ENCODE data around the gene FAM78A.
"Not testable (repeated sequence)": the region's sequence is repeated elsewhere in the genome, so short reads cannot be mapped to it uniquely, and the experiment has no call there.

FAM78A gene

DNA sequence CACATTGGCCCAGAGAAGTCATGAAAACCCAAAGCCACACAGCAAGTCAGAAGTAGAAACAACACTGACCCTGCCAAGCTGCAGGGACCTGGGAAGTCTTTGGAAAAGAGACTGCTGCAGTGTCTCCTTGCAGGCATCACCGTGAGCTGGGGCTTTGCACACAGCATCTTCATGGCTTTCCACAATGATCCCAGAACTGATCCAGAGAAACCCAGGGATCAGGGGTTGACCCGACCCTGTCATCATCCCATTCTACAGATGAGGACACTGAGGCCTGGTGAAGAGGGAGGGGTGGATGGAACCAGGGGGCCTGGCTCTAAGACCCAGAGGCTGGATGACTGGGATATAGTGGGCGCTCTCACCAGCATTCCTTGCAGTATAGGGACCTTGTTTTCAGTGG is 4.3 kb upstream of the FAM78A start:
- DNase-seq: no peak

DNA sequence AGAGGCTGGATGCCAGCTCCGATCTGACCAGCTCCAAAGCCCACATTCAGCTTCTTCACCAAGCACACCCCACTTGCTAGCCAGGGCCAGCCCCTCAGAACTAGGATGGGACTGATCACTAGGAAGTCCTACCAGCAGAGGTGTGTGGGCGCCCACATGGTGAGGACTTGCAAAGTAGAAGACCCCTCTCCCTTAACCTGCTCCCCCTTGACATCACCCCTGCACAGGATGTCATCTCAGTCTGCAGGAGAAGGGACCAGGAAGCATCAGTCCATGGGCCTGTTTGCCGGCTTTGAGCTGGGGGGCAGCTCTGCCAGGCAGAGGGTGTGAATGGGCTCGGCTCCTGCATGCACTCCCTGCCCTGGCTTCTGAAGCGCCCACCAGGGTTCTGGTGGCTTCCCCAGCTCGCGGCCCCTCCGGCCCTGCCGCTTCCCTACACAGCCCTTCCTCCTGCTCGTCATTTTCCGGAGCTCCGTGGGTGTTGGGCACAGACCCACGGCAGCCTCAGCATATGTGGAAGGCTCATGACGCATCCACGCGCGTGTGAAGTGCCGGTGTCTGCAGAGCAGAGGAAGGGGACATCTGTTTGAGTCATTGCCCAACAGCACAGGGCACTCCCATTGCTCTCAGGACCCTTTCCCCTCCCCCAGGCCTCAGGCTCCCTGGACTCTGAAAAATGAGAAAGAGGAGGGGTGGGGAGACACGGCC is 3.7 kb upstream of the FAM78A start:
- peak; percentile 64 for DNase-seq

GRCh38 chr9:131279196-131279862 is 3.0 kb upstream of the FAM78A start:
- DNase-seq: no peak

GRCh38 chr9:131278702-131279111 is 2.4 kb upstream of the FAM78A start:
- no peak for DNase-seq

DNA sequence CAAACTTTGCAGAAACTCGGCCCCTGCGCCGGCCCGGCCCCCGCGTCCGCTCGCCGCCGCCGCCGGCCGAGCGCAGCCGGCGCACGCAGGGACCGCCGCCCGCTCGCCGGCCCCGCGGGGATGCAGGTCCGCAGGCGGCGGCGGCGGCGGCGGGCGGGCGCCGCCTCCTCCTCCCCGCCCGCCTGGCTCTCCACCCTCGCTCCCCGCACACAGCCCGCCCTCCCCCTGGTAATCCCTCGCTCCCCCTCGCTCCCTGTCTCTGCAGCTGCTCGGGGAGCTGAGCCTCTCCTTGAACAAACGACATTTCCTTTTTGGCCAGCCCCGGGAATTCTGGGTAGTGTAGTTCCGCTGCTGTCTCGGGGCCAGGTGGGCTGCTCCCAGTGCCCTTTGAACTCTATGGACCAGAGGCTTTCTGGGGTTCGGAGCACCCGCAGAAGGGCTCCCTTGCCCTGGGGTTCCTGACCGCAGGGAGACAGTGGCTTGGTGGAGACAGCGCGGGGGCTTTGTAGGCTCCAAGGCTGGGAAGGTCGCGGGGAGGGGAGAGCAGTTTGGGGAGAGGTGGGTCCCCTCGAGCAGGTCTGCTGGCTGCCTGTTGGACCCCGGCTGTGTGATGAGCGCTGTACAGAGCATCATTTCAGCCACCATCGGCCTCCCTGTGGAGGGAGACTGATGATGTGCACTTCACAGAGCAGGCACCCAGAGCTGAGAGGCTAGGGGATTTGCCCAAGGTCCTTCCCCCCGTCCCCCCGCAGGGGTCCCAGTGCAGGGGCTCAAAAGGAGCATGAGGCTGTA is 1.8 kb upstream of the FAM78A start:
- DNase-seq: peak; percentile 66

- DNase-seq: no peak
Observed at GRCh38 chr9:131277287-131277909, 1.1 kb upstream of the FAM78A start.

GRCh38 chr9:131276891-131277286 is 579 bp upstream of the FAM78A start:
- no peak for DNase-seq

DNA sequence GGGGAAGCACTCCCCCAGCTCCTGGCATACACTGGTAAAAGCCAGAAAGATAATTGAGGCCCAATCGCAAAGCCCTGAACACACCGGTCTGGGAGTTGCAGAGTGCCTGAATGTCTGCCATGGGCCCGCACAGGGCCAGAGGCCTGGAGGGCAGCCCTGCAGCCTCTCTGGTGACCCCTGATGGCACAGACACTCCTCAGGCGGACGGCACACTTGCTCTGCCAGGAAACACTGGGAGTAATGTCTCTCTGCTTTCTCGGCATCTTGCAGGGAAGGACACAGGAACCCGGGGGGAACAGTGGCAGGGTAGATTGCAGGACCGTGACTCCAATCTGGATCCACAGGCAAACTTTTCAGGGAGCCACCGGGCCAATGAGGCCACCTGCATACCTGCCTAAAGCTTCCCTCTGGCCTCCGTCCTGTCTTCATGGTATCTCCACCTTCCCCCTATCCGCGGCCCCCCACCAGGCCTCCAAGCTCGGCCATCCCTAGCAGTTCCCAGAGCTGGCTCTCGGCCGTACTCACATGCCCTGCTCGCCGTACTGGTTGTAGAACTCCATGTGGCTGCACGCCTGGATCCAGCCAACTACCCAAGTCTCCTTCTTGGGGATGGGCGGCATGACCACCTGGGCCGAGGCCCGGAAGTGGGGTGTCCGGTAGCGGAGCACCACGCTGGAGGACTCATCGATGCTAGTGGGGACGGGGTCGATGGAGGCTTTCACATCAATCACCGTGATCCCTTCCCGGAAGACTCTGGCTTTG is 797 bp downstream of the FAM78A start:
- peak; percentile 68 for DNase-seq

GRCh38 chr9:131274674-131275331 is 1.5 kb downstream of the FAM78A start:
- peak; percentile 84 for DNase-seq

DNA sequence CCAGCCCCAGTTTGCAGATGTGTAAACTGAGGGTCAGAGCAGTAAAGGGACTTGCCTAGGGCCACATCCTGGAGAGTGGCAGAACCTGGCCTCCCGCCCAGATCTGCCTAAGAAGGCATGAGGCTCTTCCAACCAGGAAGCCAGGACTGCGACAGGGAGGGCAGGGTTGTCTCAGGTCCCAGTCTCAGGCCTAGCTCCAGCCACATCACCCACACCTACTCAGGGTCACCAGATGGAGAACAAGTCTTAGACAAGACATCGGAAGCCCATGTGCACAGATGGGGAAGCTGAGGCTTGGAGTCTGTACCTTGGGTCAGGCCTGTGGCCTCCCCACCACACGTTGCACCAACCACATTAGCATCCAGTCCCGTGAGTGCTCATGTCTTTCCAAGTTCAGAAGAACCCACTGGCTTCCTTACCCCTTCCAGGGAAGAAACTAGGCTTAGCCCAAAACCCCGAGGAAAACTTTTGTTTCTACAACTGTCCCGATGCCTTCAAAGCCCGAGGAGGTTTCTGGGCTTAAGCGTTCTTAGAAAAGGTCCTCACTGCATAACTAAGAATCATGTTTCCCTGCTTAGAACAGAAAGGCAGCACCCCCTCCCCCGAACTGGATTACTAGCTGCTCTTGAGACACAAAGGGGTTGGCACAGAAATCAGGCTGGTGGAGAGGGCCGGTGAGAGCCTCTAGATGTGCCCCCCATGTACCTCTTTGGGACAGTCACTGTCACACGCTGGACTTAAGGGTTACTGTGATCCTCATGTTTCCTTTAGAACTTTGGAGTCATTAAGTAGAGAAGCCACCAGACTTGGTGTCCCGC is 2.2 kb downstream of the FAM78A start:
- DNase-seq: peak; percentile 79

DNA sequence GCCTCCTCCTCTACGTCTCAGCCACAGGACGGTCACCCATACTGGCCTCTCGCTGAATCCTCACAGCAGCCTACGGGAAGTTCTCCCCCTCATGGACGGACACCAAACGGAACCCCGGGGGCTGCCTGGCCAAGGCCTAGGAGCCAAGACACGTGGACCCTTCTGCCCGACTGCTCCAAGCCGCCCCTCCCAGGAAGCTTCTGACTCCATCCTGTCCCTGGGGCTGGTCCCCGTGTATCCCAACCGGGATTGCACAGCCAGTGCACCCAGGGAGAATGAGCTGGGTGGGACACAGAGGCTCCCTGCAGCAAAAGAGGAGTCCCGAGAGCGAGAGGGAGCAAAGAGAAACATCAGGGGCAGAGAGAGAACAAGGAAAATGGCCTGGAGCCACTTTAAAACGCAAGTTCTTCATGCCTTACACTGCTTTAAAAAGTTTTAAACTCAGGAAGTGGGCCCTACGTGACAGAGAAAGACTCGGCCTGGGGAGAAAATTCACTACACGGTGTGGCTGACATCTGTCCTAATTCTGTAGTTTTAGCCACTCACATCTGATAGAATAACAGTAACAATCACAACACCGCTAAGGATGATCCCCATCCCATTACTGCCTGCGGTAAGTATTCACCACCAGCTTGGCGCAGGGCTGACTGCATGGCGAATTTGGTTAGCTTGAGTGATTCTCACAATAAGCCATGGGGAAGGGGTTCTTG is 3.0 kb downstream of the FAM78A start:
- DNase-seq: peak; percentile 70

DNA sequence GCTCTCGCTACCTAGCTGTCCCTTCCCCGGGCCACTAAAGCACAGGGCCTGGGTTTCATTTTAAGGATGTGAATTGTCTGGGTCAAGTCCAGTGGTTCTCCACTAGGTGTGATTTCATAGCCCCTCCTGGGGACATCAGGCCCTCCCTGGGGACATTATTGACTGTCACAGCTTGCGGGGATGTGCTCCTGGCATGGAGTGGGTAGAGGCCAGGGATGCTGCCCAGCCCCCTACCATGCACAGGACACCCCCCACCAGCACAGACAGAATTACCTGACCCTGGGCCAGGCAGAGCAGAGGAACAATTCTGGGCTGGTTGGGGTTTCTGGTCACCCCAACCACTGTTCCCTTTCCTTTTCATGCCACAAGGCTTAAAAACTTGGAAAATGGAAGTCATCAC is 4.1 kb downstream of the FAM78A start:
- peak; percentile 16 for DNase-seq

GRCh38 chr9:131271506-131271931 is 4.8 kb downstream of the FAM78A start:
- DNase-seq: no peak

DNA sequence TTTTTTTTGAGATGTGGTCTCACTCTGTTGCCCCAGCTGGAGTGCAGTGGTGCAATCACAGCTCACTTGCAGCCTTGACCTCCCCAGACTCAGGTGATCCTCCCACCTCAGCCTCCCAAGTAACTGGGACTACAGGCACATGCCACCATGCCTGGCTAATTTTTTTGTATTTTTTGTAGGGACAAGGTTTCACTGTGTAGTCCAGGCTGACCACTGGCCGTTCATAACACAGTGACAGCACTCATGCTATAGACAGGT is 5.4 kb downstream of the FAM78A start:
- not testable (repeated sequence) for DNase-seq

- peak; percentile 92 for DNase-seq
Observed at GRCh38 chr9:131270171-131271015, 5.9 kb downstream of the FAM78A start.

DNA sequence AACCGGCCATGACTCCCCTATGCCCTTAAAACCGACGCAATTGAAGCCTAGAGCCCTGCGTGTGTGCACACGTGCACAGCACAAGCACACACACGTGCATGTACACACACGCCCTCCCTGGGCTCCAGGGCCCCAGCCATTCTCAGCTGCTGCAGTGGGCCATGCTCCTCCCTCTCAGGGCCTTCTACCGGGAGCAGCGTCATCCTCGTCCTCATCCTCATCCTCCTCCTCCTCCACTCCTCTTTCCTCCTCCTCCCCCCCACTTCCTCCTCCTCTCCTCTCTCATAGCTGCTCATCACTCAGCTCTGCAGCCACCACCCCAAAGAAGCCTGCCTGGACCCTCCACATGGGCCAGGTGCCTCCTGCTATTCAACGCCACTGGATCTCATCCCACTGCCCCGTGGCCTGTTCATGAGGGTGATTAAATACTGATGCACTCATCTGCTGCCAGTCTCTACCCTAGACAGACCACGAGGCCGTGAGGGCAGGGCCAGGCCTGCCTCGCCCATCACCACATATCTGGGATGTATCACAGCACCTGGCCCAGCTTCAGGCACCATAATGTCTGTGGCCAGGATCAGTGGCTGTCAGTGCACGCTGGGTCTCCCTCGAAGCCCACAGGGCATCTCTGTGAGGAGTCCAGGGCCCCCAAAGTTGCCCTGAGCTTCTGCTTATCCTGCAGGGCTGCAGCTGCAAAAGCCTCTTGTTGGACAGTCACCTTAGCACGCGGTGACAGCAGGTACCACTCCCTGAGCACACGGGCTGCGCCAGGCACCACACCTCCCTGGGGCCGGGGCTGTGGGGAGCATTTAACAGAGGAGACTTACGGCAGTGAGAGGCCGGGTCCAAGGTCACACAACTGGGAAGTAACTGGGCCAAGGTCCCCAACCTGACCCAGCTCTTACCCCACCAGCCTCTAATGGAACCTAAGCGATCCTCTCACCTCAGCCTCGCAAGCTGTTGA is 9.8 kb downstream of the FAM78A start:
- DNase-seq: peak; percentile 16

GRCh38 chr9:131264231-131264630 is 12.1 kb downstream of the FAM78A start:
- DNase-seq: no peak

GRCh38 chr9:131263701-131264100 is 12.6 kb downstream of the FAM78A start:
- DNase-seq: no peak

DNA sequence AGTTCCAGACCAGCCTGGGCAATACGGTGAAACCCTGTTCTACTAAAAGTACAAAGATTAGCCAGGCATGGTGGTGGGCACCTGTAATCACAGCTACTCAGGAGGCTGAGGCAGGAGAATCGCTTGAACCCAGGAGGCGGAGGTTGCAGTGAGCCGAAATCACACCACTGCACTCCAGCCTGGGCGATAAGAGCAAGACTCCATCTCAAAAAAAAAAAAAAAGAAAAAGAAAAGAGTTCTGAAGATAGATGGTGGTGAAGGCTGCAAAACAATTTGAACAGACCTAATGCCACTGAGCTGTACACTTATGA is 13.3 kb downstream of the FAM78A start:
- DNase-seq: not testable (repeated sequence)

Data from inflammatory macrophage treated with lipopolysaccharide for 4 hours (primary cell).